ENCODE measurements around the gene EFHB. TPM values are rescaled to one million over a fixed set of nuclear protein-coding genes. Genes with fewer than 3 reads are reported as not detected.
A peak's percentile ranks its signal among the peaks of the same experiment; 100 is the strongest.
"Not testable (repeated sequence)": the region's sequence is repeated elsewhere in the genome, so short reads cannot be mapped to it uniquely, and the experiment has no call there.

The EFHB gene
- total RNA-seq, 1 donor from 2014 or later, result not detected

GRCh38 chr3:19931180-19931692, 2.8 kb downstream of the EFHB start:
- no peak for DNase-seq (ENCODE audit: low spot score)

- no peak for DNase-seq (ENCODE audit: low spot score)
Observed at GRCh38 chr3:19920401-19921080, 13.5 kb downstream of the EFHB start.

GRCh38 chr3:19917167-19917566, 16.9 kb downstream of the EFHB start:
- no peak for DNase-seq (ENCODE audit: low spot score)

GRCh38 chr3:19911452-19911851, 22.6 kb downstream of the EFHB start:
- DNase-seq (ENCODE audit: low spot score), result no peak

- no peak for DNase-seq (ENCODE audit: low spot score)
Observed at GRCh38 chr3:19907523-19907922, 26.5 kb downstream of the EFHB start.

- DNase-seq (ENCODE audit: low spot score), result no peak
Observed at GRCh38 chr3:19903649-19904048, 30.4 kb downstream of the EFHB start.

- DNase-seq (ENCODE audit: low spot score), result no peak
Observed at GRCh38 chr3:19901918-19902317, 32.1 kb downstream of the EFHB start.

GRCh38 chr3:19901337-19901736, 32.7 kb downstream of the EFHB start:
- DNase-seq (ENCODE audit: low spot score), result no peak

- not testable (repeated sequence) for DNase-seq (ENCODE audit: low spot score)
Observed at GRCh38 chr3:19899833-19900232, 34.2 kb downstream of the EFHB start.

- no peak for DNase-seq (ENCODE audit: low spot score)
Observed at GRCh38 chr3:19899264-19899663, 34.8 kb downstream of the EFHB start.

- DNase-seq (ENCODE audit: low spot score), result no peak
Observed at GRCh38 chr3:19898721-19899120, 35.3 kb downstream of the EFHB start.

GRCh38 chr3:19891740-19892139, 42.3 kb downstream of the EFHB start:
- no peak for DNase-seq (ENCODE audit: low spot score)

- DNase-seq (ENCODE audit: low spot score), result no peak
Observed at GRCh38 chr3:19888428-19889152, 45.4 kb downstream of the EFHB start.

GRCh38 chr3:19887122-19887521, 46.9 kb downstream of the EFHB start:
- DNase-seq (ENCODE audit: low spot score), result not testable (repeated sequence)

GRCh38 chr3:19886404-19886803, 47.6 kb downstream of the EFHB start:
- no peak for DNase-seq (ENCODE audit: low spot score)

- no peak for DNase-seq (ENCODE audit: low spot score)
Observed at GRCh38 chr3:19885468-19885867, 48.5 kb downstream of the EFHB start.

GRCh38 chr3:19881852-19882251, 52.2 kb downstream of the EFHB start:
- no peak for DNase-seq (ENCODE audit: low spot score)

GRCh38 chr3:19881036-19881435, 53.0 kb downstream of the EFHB start:
- no peak for DNase-seq (ENCODE audit: low spot score)

GRCh38 chr3:19877656-19878055, 56.4 kb downstream of the EFHB start:
- DNase-seq (ENCODE audit: low spot score), result no peak

- DNase-seq (ENCODE audit: low spot score), result peak; percentile 57
Observed at GRCh38 chr3:19866751-19867347, 67.2 kb downstream of the EFHB start.

- DNase-seq (ENCODE audit: low spot score), result not testable (repeated sequence)
Observed at GRCh38 chr3:19855318-19855717, 78.7 kb downstream of the EFHB start.

GRCh38 chr3:19846609-19847008, 87.4 kb downstream of the EFHB start:
- not testable (repeated sequence) for DNase-seq (ENCODE audit: low spot score)
